ENCODE measurements around the gene AR.
"Not testable (repeated sequence)": the region's sequence is repeated elsewhere in the genome, so short reads cannot be mapped to it uniquely, and the experiment has no call there.

Gene AR

GRCh38 chrX:67651437-67652142, 107.8 kb downstream of the AR start:
- no peak for DNase-seq

- no peak for DNase-seq
These were observed 108.7 kb downstream of the AR start for GRCh38 chrX:67652543-67652942.

GRCh38 chrX:67654301-67654700, 110.5 kb downstream of the AR start:
- no peak for DNase-seq

- DNase-seq = no peak
These were observed 121.8 kb downstream of the AR start for GRCh38 chrX:67665583-67665982.

- not testable (repeated sequence) for DNase-seq
These were observed 126.9 kb downstream of the AR start for GRCh38 chrX:67670717-67671116.

- no peak for DNase-seq
These were observed 130.0 kb downstream of the AR start for GRCh38 chrX:67673741-67674274.

- no peak for DNase-seq
These were observed 130.9 kb downstream of the AR start for GRCh38 chrX:67674741-67675140.

- DNase-seq = no peak
These were observed 140.3 kb downstream of the AR start for GRCh38 chrX:67684136-67684535.

GRCh38 chrX:67692246-67692645, 148.4 kb downstream of the AR start:
- peak; percentile 16 for DNase-seq

GRCh38 chrX:67693928-67694327, 150.1 kb downstream of the AR start:
- peak; percentile 36 for DNase-seq

- DNase-seq = no peak
These were observed 153.6 kb downstream of the AR start for GRCh38 chrX:67697452-67697851.

GRCh38 chrX:67700602-67701001, 156.8 kb downstream of the AR start:
- DNase-seq = no peak

- no peak for DNase-seq
These were observed 170.2 kb downstream of the AR start for GRCh38 chrX:67714004-67714403.

- DNase-seq = no peak
These were observed 173.8 kb downstream of the AR start for GRCh38 chrX:67717571-67717970.

GRCh38 chrX:67718926-67719325, 175.1 kb downstream of the AR start:
- DNase-seq = no peak

- no peak for DNase-seq
These were observed 176.5 kb downstream of the AR start for GRCh38 chrX:67720344-67720743.

GRCh38 chrX:67721321-67721720, 177.5 kb downstream of the AR start:
- DNase-seq = no peak

- no peak for DNase-seq
These were observed 179.9 kb downstream of the AR start for GRCh38 chrX:67723580-67724351.

- no peak for DNase-seq
These were observed 180.7 kb downstream of the AR start for GRCh38 chrX:67724359-67725110.

- no peak for DNase-seq
These were observed 181.7 kb downstream of the AR start for GRCh38 chrX:67725471-67725870.

- no peak for DNase-seq
These were observed 182.2 kb downstream of the AR start for GRCh38 chrX:67726018-67726417.

GRCh38 chrX:67727576-67727975, 183.8 kb downstream of the AR start:
- no peak for DNase-seq

- no peak for DNase-seq
These were observed 186.5 kb downstream of the AR start for GRCh38 chrX:67730296-67730695.

- DNase-seq = no peak
These were observed 187.2 kb downstream of the AR start for GRCh38 chrX:67731061-67731460.
